Neural cell (in vitro differentiated cells): ENCODE data around the gene CKAP4. TPM values are rescaled to one million over a fixed set of nuclear protein-coding genes. Genes with fewer than 3 reads are reported as not detected.

ENCODE experiments used
- H2AFZ ChIP-seq: fragments of 200-600, 300-800 bp; sonication (generic), shearing (Covaris generic); 2 replicates; pipeline ENCODE4 v1.6.0; 2014; ENCODE audit warnings: low read depth, mild to moderate bottlenecking, antibody characterized with exemption, low read length, moderate library complexity
- H3F3A ChIP-seq: fragments of 200-600 bp; shearing (Covaris generic); 2 replicates; pipeline ENCODE4 v1.6.1; 2016; ENCODE audit warnings: mild to moderate bottlenecking, moderate library complexity, mixed read lengths, antibody characterized with exemption, low read length; ENCODE audit not compliant: insufficient read depth, poor library complexity, severe bottlenecking
- H3K27ac ChIP-seq: fragments of 200-600, 300-800 bp; sonication (generic), shearing (Covaris generic); 2 replicates; pipeline ENCODE4 v1.5.1; 2014; ENCODE audit warnings: mild to moderate bottlenecking, low read length, moderate library complexity
- H3K27me3 ChIP-seq: fragments of 300-800, 200-600 bp; sonication (generic), shearing (Covaris generic); 2 replicates; pipeline ENCODE4 v1.6.0; 2014; ENCODE audit warnings: mild to moderate bottlenecking, low read depth, low read length, moderate library complexity; ENCODE audit not compliant: insufficient read depth
- H3K36me3 ChIP-seq: fragments of 300-800, 200-600 bp; sonication (generic), shearing (Covaris generic); 2 replicates; pipeline ENCODE4 v1.5.1; 2014; ENCODE audit warnings: mild to moderate bottlenecking, antibody characterized with exemption, low read length, moderate library complexity; ENCODE audit not compliant: insufficient read depth
- H3K4me2 ChIP-seq: fragments of 300-800, 200-600 bp; sonication (generic), shearing (Covaris generic); 2 replicates; pipeline ENCODE4 v1.6.0; 2014; ENCODE audit warnings: mild to moderate bottlenecking, low read length
- H3K4me3 ChIP-seq: fragments of 300-800, 200-600 bp; sonication (generic), shearing (Covaris generic); 2 replicates; pipeline ENCODE4 v1.5.1; 2014; ENCODE audit warnings: mild to moderate bottlenecking, low read length, moderate library complexity
- H3K79me2 ChIP-seq: fragments of 200-600 bp; shearing (Covaris generic); replicated peaks from 2 replicates; pipeline ENCODE4 v1.6.0; 2014; ENCODE audit warnings: mild to moderate bottlenecking, low read length, moderate library complexity; ENCODE audit not compliant: insufficient read depth
- H3K9ac ChIP-seq: fragments of 300-800, 200-600 bp; sonication (generic), shearing (Covaris generic); 2 replicates; pipeline ENCODE4 v1.6.1; 2016; ENCODE audit warnings: mild to moderate bottlenecking, low read length, mixed read lengths
- H3K9me2 ChIP-seq: fragments of 200-600 bp; shearing (Covaris generic); 2 replicates; pipeline ENCODE4 v1.6.1; 2016; ENCODE audit warnings: mild to moderate bottlenecking, low read length, mixed read lengths; ENCODE audit not compliant: insufficient read depth
- H3K9me3 ChIP-seq: fragments of 200-600, 300-800 bp; sonication (generic), shearing (Covaris generic); 2 replicates; pipeline ENCODE4 v1.6.1; 2016; ENCODE audit warnings: mild to moderate bottlenecking, mixed run types, low read length, moderate library complexity, mixed read lengths
- H4K20me1 ChIP-seq: fragments of 200-600 bp; shearing (Covaris generic); 2 replicates; pipeline ENCODE4 v1.6.1; 2016; ENCODE audit warnings: mild to moderate bottlenecking, mixed run types; ENCODE audit not compliant: insufficient read depth
- CTCF ChIP-seq: fragments of 450-650 bp; IDR thresholded peaks from 2 replicates; pipeline ENCODE4 v1.5.1; 2014; ENCODE audit warnings: antibody characterized with exemption, mild to moderate bottlenecking, moderate library complexity; ENCODE audit not compliant: poor library complexity, severe bottlenecking
- EP300 ChIP-seq: fragments of 450-650 bp; conservative IDR thresholded peaks from 2 replicates; pipeline ENCODE4 v1.6.1; 2014; ENCODE audit warnings: antibody characterized with exemption, mild to moderate bottlenecking, moderate library complexity; ENCODE audit not compliant: poor library complexity, severe bottlenecking
- EZH2 ChIP-seq: fragments of 200-600, 300-800 bp; shearing (Covaris generic), sonication (generic); IDR thresholded peaks from 2 replicates; pipeline ENCODE4 v1.6.1; 2014; ENCODE audit warnings: antibody characterized with exemption, low read length, borderline replicate concordance, mild to moderate bottlenecking; ENCODE audit not compliant: insufficient read depth, poor library complexity, severe bottlenecking
- MXI1 ChIP-seq: fragments of 450-650 bp; conservative IDR thresholded peaks from 2 replicates; pipeline ENCODE4 v1.6.1; 2014; ENCODE audit warnings: antibody characterized with exemption, mild to moderate bottlenecking; ENCODE audit not compliant: poor library complexity, severe bottlenecking
- POLR2AphosphoS5 ChIP-seq: IDR thresholded peaks from 2 replicates; pipeline ENCODE4 v1.6.1; 2012
- RAD21 ChIP-seq: fragments of 450-650 bp; conservative IDR thresholded peaks from 2 replicates; pipeline ENCODE4 v1.6.1; 2014; ENCODE audit warnings: antibody characterized with exemption, mild to moderate bottlenecking, moderate library complexity
- REST ChIP-seq: IDR thresholded peaks from 2 replicates; pipeline ENCODE4 v1.6.1; 2012; ENCODE audit warnings: borderline replicate concordance
- SMC3 ChIP-seq: fragments of 450-650 bp; conservative IDR thresholded peaks from 2 replicates; pipeline ENCODE4 v1.6.1; 2014; ENCODE audit warnings: antibody characterized with exemption, mild to moderate bottlenecking, moderate library complexity; ENCODE audit not compliant: poor library complexity
- TAF1 ChIP-seq: IDR thresholded peaks from 2 replicates; pipeline ENCODE4 v1.6.1; 2012; ENCODE audit warnings: low read depth
- polyA plus RNA-seq: library from polyadenylated mRNA; depleted of rRNA; stranded (reverse); fragments of >200 nt; gene quantifications from 2 replicates; pipeline ENCODE4 v1.2.3, GENCODE V29; 2014

The CKAP4 gene
- polyA plus RNA-seq, 1 donor from 2014 or later: 50.0 TPM

- Histone ChIP-seq H3K9me2 (no peaks in the 10 kb centered on the region), H3F3A (no peaks in the 10 kb centered on the region), H3K9me3 (no peaks in the 10 kb centered on the region), H3K27ac (no peak overlapping the region), H3K4me3 (no peak overlapping the region), H3K9ac (no peak overlapping the region), H3K27me3 (no peaks in the 10 kb centered on the region), H4K20me1 (no peaks in the 10 kb centered on the region), H3K79me2 (no peaks in the 10 kb centered on the region), H3K36me3 (no peaks in the 10 kb centered on the region), H3K4me2 (no peak overlapping the region), H2AFZ (no peak overlapping the region)
- TF ChIP-seq MXI1: no peak
- TF ChIP-seq REST: no peak
- no peak for TF ChIP-seq EZH2
- no peak for TF ChIP-seq RAD21
- no peak for TF ChIP-seq SMC3
- TF ChIP-seq CTCF: no peak
- no peak for TF ChIP-seq EP300
- TF ChIP-seq TAF1: no peak
- no peak for TF ChIP-seq POLR2AphosphoS5
Observed at GRCh38 chr12:106267535-106267934, 19.7 kb upstream of the CKAP4 start.

GRCh38 chr12:106265116-106265515, 17.3 kb upstream of the CKAP4 start:
- Histone ChIP-seq H3K27me3 (no peaks in the 10 kb centered on the region), H3K9me3 (no peaks in the 10 kb centered on the region)

More at GRCh38 chr12:106265116-106265515, 17.3 kb upstream of the CKAP4 start:
- Histone ChIP-seq H3K79me2 (no peaks in the 10 kb centered on the region), H4K20me1 (no peaks in the 10 kb centered on the region), H3K9me2 (no peaks in the 10 kb centered on the region), H3K36me3 (no peaks in the 10 kb centered on the region), H3K4me3 (no peak overlapping the region), H3K9ac (no peak overlapping the region), H3K27ac (no peak overlapping the region), H2AFZ (no peak overlapping the region), H3K4me2 (no peak overlapping the region), H3F3A (no peaks in the 10 kb centered on the region)
- TF ChIP-seq RAD21 (no peak), REST (no peak), CTCF (no peak), EP300 (no peak), POLR2AphosphoS5 (no peak), MXI1 (no peak), TAF1 (no peak), SMC3 (no peak), EZH2 (no peak)
